VCaP (cell line): ENCODE results near the gene C1QB.

Experiments
- H3K27ac ChIP-seq: fragments of 450-650 bp; 2 replicates; pipeline ENCODE4 v1.5.1; 2017
- CTCF ChIP-seq: fragments of 450-650 bp; conservative IDR thresholded peaks from 2 replicates; pipeline ENCODE4 v1.5.1; 2017; ENCODE audit warnings: mild to moderate bottlenecking, moderate library complexity

Gene C1QB

GRCh38 chr1:22625262-22625925 lies 27.6 kb upstream of the C1QB start:
- no peak overlapping the region for H3K27ac ChIP-seq
- no peak for TF ChIP-seq CTCF

DNA sequence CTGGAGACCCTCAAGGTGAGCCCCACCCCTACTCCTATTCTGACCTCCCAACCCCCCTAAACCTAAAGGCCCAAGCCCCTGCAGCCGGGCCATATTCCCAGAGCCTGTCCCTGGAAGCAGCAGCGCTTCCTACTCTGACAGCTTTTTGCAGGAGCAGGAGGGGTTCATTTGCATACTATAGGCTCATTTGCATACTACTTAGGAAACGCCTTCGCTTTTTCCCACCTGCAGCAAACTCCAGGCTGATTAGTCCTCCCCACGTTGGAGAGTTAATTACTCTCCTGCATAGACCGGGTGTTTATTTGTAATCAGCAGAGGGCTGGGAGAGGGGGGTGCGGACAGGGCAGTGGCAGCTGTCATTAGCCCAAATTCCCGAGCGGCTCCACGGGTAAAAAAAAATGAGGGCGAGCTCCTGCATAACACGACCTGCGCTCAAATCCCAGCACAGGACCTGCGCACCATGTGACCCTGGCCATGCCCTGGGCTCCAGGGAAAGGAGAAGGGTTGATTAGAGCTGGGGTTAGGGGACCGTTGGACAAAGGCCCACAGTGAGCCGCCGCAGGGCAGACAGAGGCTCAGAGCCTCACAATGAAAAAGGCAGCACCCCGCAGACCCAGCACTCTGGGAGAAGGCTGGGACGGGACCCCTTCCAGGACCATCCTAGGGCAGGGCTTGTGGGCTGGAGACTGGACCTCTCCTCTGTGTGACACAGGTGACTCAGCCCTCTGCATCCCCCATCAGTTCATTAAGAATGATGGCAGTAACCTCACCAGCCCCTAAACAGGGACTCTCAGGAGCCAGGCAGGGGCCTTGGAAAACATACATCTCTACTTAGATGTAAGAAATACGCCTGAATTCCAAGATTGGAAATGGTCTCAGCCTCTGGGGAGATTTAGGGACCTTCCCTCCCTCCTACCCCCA lies 26.5 kb upstream of the C1QB start:
- no peak for TF ChIP-seq CTCF
- H3K27ac ChIP-seq, result no peak overlapping the region

GRCh38 chr1:22627331-22627730 lies 25.7 kb upstream of the C1QB start:
- no peak for TF ChIP-seq CTCF

GRCh38 chr1:22628698-22629444 lies 24.2 kb upstream of the C1QB start:
- peak overlapping the region; percentile 64 for H3K27ac ChIP-seq
- TF ChIP-seq CTCF, result no peak

More at GRCh38 chr1:22627331-22627730, 25.7 kb upstream of the C1QB start:
- H3K27ac ChIP-seq, result no peak overlapping the region; the same call in 1 of the 2 replicates

DNA sequence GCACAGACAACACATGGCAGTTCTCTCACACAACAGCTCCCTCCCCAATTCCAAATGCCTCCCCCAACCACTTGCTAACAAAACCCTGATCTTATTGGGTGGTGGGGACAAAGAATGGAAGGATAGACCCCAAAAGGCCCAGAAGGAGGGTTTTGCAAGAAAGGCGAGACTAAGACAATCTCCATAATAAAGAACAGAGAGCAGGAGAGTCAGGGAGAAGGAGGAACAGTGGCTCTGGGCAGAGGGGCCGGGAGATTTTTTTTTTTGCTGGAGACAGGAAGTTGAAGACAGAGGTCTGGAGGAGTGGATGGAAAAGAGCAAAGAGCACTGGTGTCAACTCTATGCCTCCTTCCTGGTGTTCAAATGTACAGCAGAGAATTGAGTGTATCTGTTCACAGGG lies 23.1 kb upstream of the C1QB start:
- H3K27ac ChIP-seq, result peak overlapping the region; percentile 64
- no peak for TF ChIP-seq CTCF

- no peak for TF ChIP-seq CTCF
Measured at GRCh38 chr1:22633697-22634463, 19.2 kb upstream of the C1QB start.

More at GRCh38 chr1:22633697-22634463, 19.2 kb upstream of the C1QB start:
- H3K27ac ChIP-seq, result no peak overlapping the region
